ENCODE data around the gene CTDSP2.
"Not testable (repeated sequence)": the region's sequence is repeated elsewhere in the genome, so short reads cannot be mapped to it uniquely, and the experiment has no call there.

The CTDSP2 gene

GRCh38 chr12:57774634-57775033 is 71.9 kb downstream of the CTDSP2 start:
- H3K9me3 ChIP-seq (ENCODE audit: control insufficient read depth, low read length); H3K9ac ChIP-seq (ENCODE audit: low read length); DNase-seq (ENCODE audit: low read depth); H3K27me3 ChIP-seq (replicated peaks; ENCODE audit: control insufficient read depth, insufficient read depth, low read length); H3K4me3 ChIP-seq (ENCODE audit: low read length): not testable (repeated sequence)
- Histone ChIP-seq H3K36me3 (ENCODE audit: control insufficient read depth, insufficient read depth, low read length, severe bottlenecking) (peaks cover 20% of the 10 kb centered on the region), H3K4me1 (ENCODE audit: control insufficient read depth, insufficient read depth, low read length) (peaks cover 19% of the 10 kb centered on the region)

DNA sequence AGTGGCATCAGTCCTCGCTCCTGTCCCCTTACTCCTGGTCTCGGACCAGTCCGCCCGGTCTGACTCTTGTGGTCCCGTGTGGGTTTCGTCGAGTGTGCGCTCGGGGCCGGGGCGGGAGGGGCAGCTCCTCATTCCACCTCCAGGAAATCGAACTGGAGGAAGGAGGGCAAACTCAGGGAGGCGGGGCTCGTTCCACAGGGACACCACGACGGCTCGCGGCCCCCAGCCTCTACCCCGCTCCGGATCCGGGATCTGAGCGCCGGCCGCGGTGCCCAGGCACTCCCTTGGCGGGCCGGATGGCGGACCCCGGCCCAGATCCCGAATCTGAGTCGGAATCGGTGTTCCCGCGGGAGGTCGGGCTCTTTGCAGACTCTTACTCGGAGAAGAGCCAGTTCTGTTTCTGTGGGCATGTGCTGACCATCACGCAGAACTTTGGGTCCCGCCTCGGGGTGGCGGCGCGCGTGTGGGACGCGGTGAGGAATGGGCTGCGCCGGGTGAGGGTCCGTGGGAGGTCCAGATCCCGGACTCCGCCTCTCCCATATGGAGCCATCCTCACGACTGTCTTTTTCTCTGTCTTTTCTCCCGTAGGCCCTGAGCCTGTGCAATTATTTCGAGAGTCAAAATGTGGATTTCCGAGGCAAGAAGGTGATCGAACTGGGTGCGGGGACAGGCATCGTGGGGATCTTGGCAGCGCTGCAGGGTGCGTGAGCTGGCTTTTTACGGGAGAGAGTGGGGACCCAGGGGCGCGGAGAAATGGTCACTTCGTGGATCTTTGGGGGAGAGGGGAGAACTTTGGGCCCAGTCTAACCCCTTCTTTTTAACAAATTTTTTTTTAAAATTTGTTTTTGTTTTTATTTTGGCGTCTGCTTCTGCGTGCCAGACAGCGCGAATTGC is 73.9 kb downstream of the CTDSP2 start, which contains the start of gene EEF1AKMT3:
TSS of gene EEF1AKMT3 (plus strand) at position 186 of the 894 bp plus-strand sequence. CDS start at position 297, 111 bp downstream.
- H3K9ac ChIP-seq (ENCODE audit: low read length) = peak within 1 kb of the TSS; percentile 94
- peak within 1 kb of the TSS; percentile 95 for H3K4me3 ChIP-seq (ENCODE audit: low read length)
- no peaks in the 10 kb centered on the region for H3K9me3 ChIP-seq (ENCODE audit: control insufficient read depth, low read length)
- DNase-seq (ENCODE audit: low read depth) = peak; percentile 75
- peaks cover 16% of the 10 kb centered on the region for H3K4me1 ChIP-seq (ENCODE audit: control insufficient read depth, insufficient read depth, low read length)
- peaks cover 35% of the 10 kb centered on the region for H3K36me3 ChIP-seq (ENCODE audit: control insufficient read depth, insufficient read depth, low read length, severe bottlenecking)
- no peaks in the 10 kb centered on the region for H3K27me3 ChIP-seq (replicated peaks; ENCODE audit: control insufficient read depth, insufficient read depth, low read length)

DNA sequence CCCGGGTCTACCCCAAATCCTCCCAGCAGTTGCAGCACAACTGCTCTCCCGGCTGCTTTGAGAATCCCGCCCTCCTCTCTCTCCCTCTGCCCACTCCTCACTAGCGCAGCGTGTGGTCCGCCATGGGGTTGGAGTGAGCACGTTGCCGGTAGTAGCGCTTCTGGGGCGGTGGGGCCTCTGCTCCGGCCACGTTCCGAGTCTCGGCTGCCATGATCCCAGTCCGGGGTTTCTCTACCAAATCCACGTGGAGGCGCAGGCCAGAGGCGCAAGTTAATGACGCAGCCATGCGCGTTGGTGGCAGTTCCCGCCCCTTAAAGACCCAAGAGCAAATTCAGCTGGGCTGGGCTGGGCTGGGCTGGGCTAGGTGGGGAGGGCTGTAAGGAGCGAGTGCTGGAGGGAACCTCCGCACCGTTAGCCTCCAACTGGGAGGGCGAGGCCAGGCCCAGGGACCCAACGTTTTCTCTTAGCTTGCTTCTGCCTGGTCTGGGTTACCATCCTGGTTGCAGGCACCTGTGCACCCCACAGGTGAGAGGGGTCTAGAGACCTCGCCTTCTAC is 74.6 kb downstream of the CTDSP2 start, which contains the start of gene METTL1:
TSS of gene METTL1 (minus strand) at position 233 of the 556 bp plus-strand sequence. CDS start at position 211, 22 bp downstream.
- peaks cover 7% of the 10 kb centered on the region for H3K27me3 ChIP-seq (replicated peaks; ENCODE audit: control insufficient read depth, insufficient read depth, low read length)
- H3K4me3 ChIP-seq (ENCODE audit: low read length) = peak within 1 kb of the TSS; percentile 95
- H3K36me3 ChIP-seq (ENCODE audit: control insufficient read depth, insufficient read depth, low read length, severe bottlenecking) = peaks cover 35% of the 10 kb centered on the region
- H3K4me1 ChIP-seq (ENCODE audit: control insufficient read depth, insufficient read depth, low read length) = peaks cover 22% of the 10 kb centered on the region
- no peaks in the 10 kb centered on the region for H3K9me3 ChIP-seq (ENCODE audit: control insufficient read depth, low read length)
- peak; percentile 98 for DNase-seq (ENCODE audit: low read depth)
- H3K9ac ChIP-seq (ENCODE audit: low read length) = peak within 1 kb of the TSS; percentile 94

DNA sequence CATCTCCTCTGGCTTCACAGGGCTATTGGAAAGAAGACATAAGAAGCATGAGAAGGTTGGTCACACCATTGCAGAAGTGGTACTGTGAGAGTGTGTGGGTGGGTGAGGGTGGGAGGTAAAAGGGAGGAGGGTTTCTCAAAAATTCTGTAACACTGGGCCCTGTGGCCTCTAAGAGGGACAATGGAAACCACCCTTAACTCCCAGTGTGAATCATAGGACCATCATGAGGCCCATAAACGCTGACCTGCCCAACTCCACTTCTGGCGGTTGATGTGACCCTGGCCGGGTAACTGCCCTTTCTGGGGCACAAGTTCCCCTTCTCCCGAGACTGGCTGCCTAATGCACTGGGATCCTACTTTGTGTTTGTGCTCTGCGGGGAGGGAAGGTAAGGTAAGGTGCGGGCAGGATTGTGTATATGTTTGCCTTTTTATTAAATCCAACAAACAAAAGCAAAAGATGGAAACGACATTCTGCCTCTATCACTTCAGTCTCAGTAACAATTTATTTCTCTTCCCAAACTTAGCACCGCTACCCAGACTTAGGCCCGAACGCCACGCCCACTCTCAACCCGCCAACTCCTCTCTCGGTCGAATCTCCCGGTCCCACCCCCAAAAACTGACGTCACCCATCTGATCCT is 75.2 kb downstream of the CTDSP2 start:
- Histone ChIP-seq H3K9me3 (ENCODE audit: control insufficient read depth, low read length) (no peaks in the 10 kb centered on the region), H3K9ac (ENCODE audit: low read length) (peak overlapping the region; percentile 94), H3K36me3 (ENCODE audit: control insufficient read depth, insufficient read depth, low read length, severe bottlenecking) (peaks cover 35% of the 10 kb centered on the region), H3K4me3 (ENCODE audit: low read length) (peak overlapping the region; percentile 95), H3K27me3 (replicated peaks; ENCODE audit: control insufficient read depth, insufficient read depth, low read length) (peaks cover 12% of the 10 kb centered on the region), H3K4me1 (ENCODE audit: control insufficient read depth, insufficient read depth, low read length) (peaks cover 28% of the 10 kb centered on the region)
- DNase-seq (ENCODE audit: low read depth) = peak; percentile 97

DNA sequence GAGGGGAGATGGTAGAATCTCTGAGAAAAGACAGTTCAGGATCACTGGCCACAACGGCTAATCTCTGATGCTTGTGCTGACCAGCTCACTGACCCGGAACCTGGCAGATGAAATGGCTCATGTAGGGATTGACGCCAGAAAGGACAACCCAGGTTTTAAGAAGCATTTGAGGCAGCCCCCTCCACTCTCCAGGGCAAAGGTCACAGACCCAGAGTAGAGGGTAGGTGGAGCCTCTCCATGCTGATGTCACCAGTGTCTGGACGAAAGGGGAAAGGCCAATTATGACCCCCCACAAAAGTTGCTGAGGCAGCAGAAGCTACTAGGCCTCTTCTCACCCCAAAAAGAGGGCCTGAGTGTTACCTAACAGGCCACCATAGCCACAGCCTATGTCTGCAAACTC is 75.8 kb downstream of the CTDSP2 start:
- peaks cover 30% of the 10 kb centered on the region for H3K36me3 ChIP-seq (ENCODE audit: control insufficient read depth, insufficient read depth, low read length, severe bottlenecking)
- peak overlapping the region; percentile 94 for H3K9ac ChIP-seq (ENCODE audit: low read length)
- H3K4me3 ChIP-seq (ENCODE audit: low read length) = peak overlapping the region; percentile 95
- H3K9me3 ChIP-seq (ENCODE audit: control insufficient read depth, low read length) = no peaks in the 10 kb centered on the region
- no peak for DNase-seq (ENCODE audit: low read depth)
- H3K4me1 ChIP-seq (ENCODE audit: control insufficient read depth, insufficient read depth, low read length) = peaks cover 34% of the 10 kb centered on the region
- H3K27me3 ChIP-seq (replicated peaks; ENCODE audit: control insufficient read depth, insufficient read depth, low read length) = peaks cover 18% of the 10 kb centered on the region
